Neural progenitor cell (in vitro differentiated cells): ENCODE data around the gene STN1. TPM values are rescaled to one million over a fixed set of nuclear protein-coding genes. Genes with fewer than 3 reads are reported as not detected.

ENCODE experiments used
- DNase-seq: peaks from one replicate; pipeline ENCODE4 v3.0.0-alpha.2; 2016; ENCODE audit warnings: low spot score
- H2AFZ ChIP-seq: fragments of 200-600 bp; sonication (generic); replicated peaks from 2 replicates; pipeline ENCODE4 v1.6.1; 2016; ENCODE audit warnings: antibody characterized with exemption
- H3F3A ChIP-seq: fragments of 200-600 bp; sonication (generic); 2 replicates; pipeline ENCODE4 v1.6.1; 2016; ENCODE audit warnings: antibody characterized with exemption, low read depth
- H3K27ac ChIP-seq: fragments of 200-600 bp; sonication (generic); 2 replicates; pipeline ENCODE4 v1.5.1; 2016; ENCODE audit warnings: mild to moderate bottlenecking
- H3K27me3 ChIP-seq: fragments of 200-600 bp; sonication (generic); 2 replicates; pipeline ENCODE4 v1.6.1; 2016; ENCODE audit warnings: mild to moderate bottlenecking, moderate library complexity
- H3K36me3 ChIP-seq: fragments of 200-600 bp; sonication (generic); 2 replicates; pipeline ENCODE4 v1.5.1; 2016
- H3K4me1 ChIP-seq: fragments of 200-600 bp; sonication (generic); 2 replicates; pipeline ENCODE4 v1.6.1; 2016; ENCODE audit warnings: mixed run types
- H3K4me2 ChIP-seq: fragments of 200-600 bp; sonication (generic); 2 replicates; pipeline ENCODE4 v1.6.1; 2016
- H3K4me3 ChIP-seq: fragments of 200-600 bp; sonication (generic); 2 replicates; pipeline ENCODE4 v1.5.1; 2016
- H3K79me2 ChIP-seq: fragments of 200-600 bp; sonication (generic); 2 replicates; pipeline ENCODE4 v1.6.1; 2016; ENCODE audit warnings: low read depth
- H3K9ac ChIP-seq: fragments of 200-600 bp; sonication (generic); 2 replicates; pipeline ENCODE4 v1.6.1; 2016
- H3K9me3 ChIP-seq: fragments of 200-600 bp; sonication (generic); 2 replicates; pipeline ENCODE4 v1.5.1; 2016; ENCODE audit warnings: low read depth
- H4K20me1 ChIP-seq: fragments of 200-600 bp; sonication (generic); 2 replicates; pipeline ENCODE4 v1.6.1; 2016; ENCODE audit warnings: low read depth
- H3K27ac Mint-ChIP-seq: 3 replicates; pipeline ENCODE4 v1.8.0; 2021; ENCODE audit warnings: mixed read lengths
- H3K27me3 Mint-ChIP-seq: 2 replicates; pipeline ENCODE4 v1.8.0; 2022; ENCODE audit warnings: low read depth, mild to moderate bottlenecking, inconsistent platforms, moderate library complexity, mixed read lengths; ENCODE audit not compliant: insufficient read depth
- H3K36me3 Mint-ChIP-seq: 3 replicates; pipeline ENCODE4 v1.8.0; 2021; ENCODE audit warnings: mixed read lengths
- H3K4me1 Mint-ChIP-seq: 3 replicates; pipeline ENCODE4 v1.8.0; 2021; ENCODE audit warnings: mixed read lengths
- H3K4me3 Mint-ChIP-seq: 3 replicates; pipeline ENCODE4 v1.8.0; 2021; ENCODE audit warnings: mild to moderate bottlenecking, moderate library complexity, mixed read lengths
- H3K9me3 Mint-ChIP-seq: 3 replicates; pipeline ENCODE4 v1.8.0; 2020; ENCODE audit warnings: mixed read lengths
- EZH2 ChIP-seq: fragments of 200-600 bp; sonication (generic); IDR thresholded peaks from 2 replicates; pipeline ENCODE4 v1.6.1; 2017; ENCODE audit warnings: antibody characterized with exemption, mild to moderate bottlenecking, moderate library complexity
- EZH2phosphoT487 ChIP-seq: fragments of 200-600 bp; sonication (generic); IDR thresholded peaks from 2 replicates; pipeline ENCODE4 v1.6.1; 2017; ENCODE audit warnings: antibody characterized with exemption
- total RNA-seq: library from RNA; depleted of rRNA; stranded (reverse); fragments of >200 nt; gene quantifications from 2 replicates; pipeline ENCODE4 v1.2.3, GENCODE V29; 2015; ENCODE audit warnings: low replicate concordance
- TF ChIP-seq, protein P1 (sequence below): fragments of 200-600 bp; sonication (generic); IDR thresholded peaks from 2 replicates; pipeline ENCODE4 v1.5.1; 2017; ENCODE audit warnings: antibody characterized with exemption, mild to moderate bottlenecking

STN1 gene
- total RNA-seq, 1 donor from 2014 or later = 32.0 TPM

GRCh38 chr10:103859161-103860086, 58.6 kb downstream of the STN1 start:
- Histone ChIP-seq H3K9me3 (no peaks in the 10 kb centered on the region), H3K4me3 (no peak overlapping the region), H2AFZ (no peak overlapping the region), H3K27ac (no peak overlapping the region), H3K79me2 (no peaks in the 10 kb centered on the region), H3K36me3 (no peaks in the 10 kb centered on the region), H3K4me1 (peaks cover 12% of the 10 kb centered on the region), H3K4me2 (no peak overlapping the region), H3K27me3 (peaks cover 37% of the 10 kb centered on the region), H3F3A (peaks cover 14% of the 10 kb centered on the region), H4K20me1 (peaks cover 5% of the 10 kb centered on the region), H3K9ac (no peak overlapping the region)
- TF ChIP-seq, protein P1, sequence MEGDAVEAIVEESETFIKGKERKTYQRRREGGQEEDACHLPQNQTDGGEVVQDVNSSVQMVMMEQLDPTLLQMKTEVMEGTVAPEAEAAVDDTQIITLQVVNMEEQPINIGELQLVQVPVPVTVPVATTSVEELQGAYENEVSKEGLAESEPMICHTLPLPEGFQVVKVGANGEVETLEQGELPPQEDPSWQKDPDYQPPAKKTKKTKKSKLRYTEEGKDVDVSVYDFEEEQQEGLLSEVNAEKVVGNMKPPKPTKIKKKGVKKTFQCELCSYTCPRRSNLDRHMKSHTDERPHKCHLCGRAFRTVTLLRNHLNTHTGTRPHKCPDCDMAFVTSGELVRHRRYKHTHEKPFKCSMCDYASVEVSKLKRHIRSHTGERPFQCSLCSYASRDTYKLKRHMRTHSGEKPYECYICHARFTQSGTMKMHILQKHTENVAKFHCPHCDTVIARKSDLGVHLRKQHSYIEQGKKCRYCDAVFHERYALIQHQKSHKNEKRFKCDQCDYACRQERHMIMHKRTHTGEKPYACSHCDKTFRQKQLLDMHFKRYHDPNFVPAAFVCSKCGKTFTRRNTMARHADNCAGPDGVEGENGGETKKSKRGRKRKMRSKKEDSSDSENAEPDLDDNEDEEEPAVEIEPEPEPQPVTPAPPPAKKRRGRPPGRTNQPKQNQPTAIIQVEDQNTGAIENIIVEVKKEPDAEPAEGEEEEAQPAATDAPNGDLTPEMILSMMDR = peak; percentile 76
- no peak for TF ChIP-seq EZH2phosphoT487
- no peak for TF ChIP-seq EZH2
- Mint-ChIP-seq H3K27me3 (peaks cover 11% of the 10 kb centered on the region), H3K4me1 (peaks cover 23% of the 10 kb centered on the region), H3K4me3 (no peak overlapping the region), H3K36me3 (peaks cover 6% of the 10 kb centered on the region), H3K9me3 (peaks cover 9% of the 10 kb centered on the region), H3K27ac (peak overlapping the region; percentile 46)
- peak; percentile 71 for DNase-seq

DNA sequence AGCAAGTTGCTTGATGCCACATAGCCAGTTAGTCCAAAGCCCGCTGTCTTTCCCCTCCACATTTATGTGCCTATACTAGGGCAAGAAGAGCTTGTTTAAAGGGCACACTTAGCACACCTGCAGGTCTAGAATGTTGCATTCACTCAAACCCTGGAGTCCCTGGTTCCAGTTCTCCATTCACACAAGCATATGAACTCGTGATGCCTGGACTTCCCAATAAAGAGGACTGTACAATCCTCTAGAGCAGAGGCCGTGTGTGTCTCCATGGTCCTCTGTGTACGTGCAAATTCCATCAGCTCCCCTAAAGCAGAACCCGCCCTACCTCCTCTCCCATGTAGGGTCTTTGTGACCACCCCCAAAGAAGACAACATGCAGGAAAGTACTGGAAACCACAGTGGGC, 59.6 kb downstream of the STN1 start:
- no peaks in the 10 kb centered on the region for H3K79me2 ChIP-seq
- H4K20me1 ChIP-seq = peaks cover 16% of the 10 kb centered on the region

DNA sequence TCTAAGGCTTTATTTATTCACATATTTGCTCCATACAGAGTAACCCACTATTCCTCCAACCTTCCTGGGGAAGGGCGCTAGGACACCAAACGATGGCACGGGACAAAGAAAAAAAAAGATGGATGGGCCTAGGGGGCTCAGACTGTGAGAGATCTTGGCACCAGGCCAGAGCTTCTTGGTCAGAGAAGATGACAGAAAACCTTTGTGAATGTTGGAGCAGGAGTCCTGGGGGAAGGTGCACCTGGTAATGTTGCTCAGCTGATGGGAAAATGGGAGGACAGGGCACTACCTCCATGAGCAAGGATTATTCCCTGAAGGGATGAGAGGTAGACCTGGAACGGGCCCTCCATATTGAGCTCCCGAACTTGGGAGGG, 61.2 kb downstream of the STN1 start:
- no peaks in the 10 kb centered on the region for H3K36me3 ChIP-seq
- peaks cover 23% of the 10 kb centered on the region for H4K20me1 ChIP-seq
- H3K4me1 Mint-ChIP-seq = peaks cover 44% of the 10 kb centered on the region
- H3K36me3 Mint-ChIP-seq = peaks cover 2% of the 10 kb centered on the region
- no peaks in the 10 kb centered on the region for H3K79me2 ChIP-seq
- peaks cover 18% of the 10 kb centered on the region for H3K4me1 ChIP-seq
- peaks cover 18% of the 10 kb centered on the region for H3F3A ChIP-seq
- H3K4me3 Mint-ChIP-seq = peak overlapping the region; percentile 88
- H3K27ac ChIP-seq = no peak overlapping the region
- peaks cover 11% of the 10 kb centered on the region for H3K27me3 Mint-ChIP-seq
- no peak overlapping the region for H3K9ac ChIP-seq
- no peak overlapping the region for H3K27ac Mint-ChIP-seq
- no peak overlapping the region for H2AFZ ChIP-seq
- DNase-seq = no peak
- H3K9me3 Mint-ChIP-seq = no peaks in the 10 kb centered on the region
- H3K27me3 ChIP-seq = peaks cover 64% of the 10 kb centered on the region
- H3K4me2 ChIP-seq = no peak overlapping the region
- H3K4me3 ChIP-seq = no peak overlapping the region
- H3K9me3 ChIP-seq = no peaks in the 10 kb centered on the region
- no peak for TF ChIP-seq EZH2

More for the DNA sequence above, 59.6 kb downstream of the STN1 start:
- Histone ChIP-seq H3K4me1 (peaks cover 18% of the 10 kb centered on the region), H3F3A (peaks cover 18% of the 10 kb centered on the region), H3K4me3 (no peak overlapping the region), H3K36me3 (no peaks in the 10 kb centered on the region), H2AFZ (no peak overlapping the region), H3K4me2 (no peak overlapping the region), H3K27ac (no peak overlapping the region), H3K9me3 (no peaks in the 10 kb centered on the region), H3K27me3 (peaks cover 48% of the 10 kb centered on the region), H3K9ac (no peak overlapping the region)
- DNase-seq = no peak
- H3K4me1 Mint-ChIP-seq = peaks cover 33% of the 10 kb centered on the region
- H3K27me3 Mint-ChIP-seq = peaks cover 11% of the 10 kb centered on the region
- H3K4me3 Mint-ChIP-seq = no peak overlapping the region
- no peak overlapping the region for H3K27ac Mint-ChIP-seq
- TF ChIP-seq EZH2phosphoT487 = no peak
- no peak for TF ChIP-seq EZH2
- TF ChIP-seq, protein P1 = no peak
- H3K9me3 Mint-ChIP-seq = no peaks in the 10 kb centered on the region
- no peaks in the 10 kb centered on the region for H3K36me3 Mint-ChIP-seq
